Measurements from ENCODE around the gene CENPS.

DNA sequence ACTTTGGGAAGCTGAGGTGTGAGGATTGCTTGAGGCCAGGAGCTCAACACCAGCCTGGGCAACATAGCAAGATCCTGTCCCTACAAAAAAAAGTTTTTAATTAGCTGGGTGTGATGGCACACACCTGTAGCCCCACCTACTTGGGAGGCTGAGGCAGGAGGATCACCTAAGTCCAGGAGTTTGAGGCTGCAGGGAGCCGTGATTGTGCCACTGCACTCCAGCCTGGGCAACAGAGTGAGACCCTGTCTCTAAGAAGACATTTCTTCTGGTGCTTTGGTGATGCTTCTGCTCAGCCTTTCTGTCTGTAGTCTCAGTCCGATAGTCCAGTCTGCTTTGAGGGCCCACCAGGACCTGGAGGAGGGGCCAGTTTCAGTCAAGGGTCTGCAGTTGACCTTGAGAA is 23.0 kb upstream of the CENPS start:
- TF ChIP-seq POLR2A (IDR thresholded peaks at IDR 0.05) (no peak), CTCF (IDR thresholded peaks at IDR 0.05) (no peak)

Measured in Peyer's patch (tissue), 4 donors.